ENCODE results near the gene SLC8A2. TPM values are rescaled to one million over a fixed set of nuclear protein-coding genes. Genes with fewer than 3 reads are reported as not detected.

Gene SLC8A2
- total and polyA plus RNA-seq, 2 of the 4 experiments (the other 2 are of a cell fraction): 0.05 TPM; not detected in 1

- Histone ChIP-seq H3K14ac (replicated peaks; ENCODE audit: low read depth, low read length) (peak overlapping the region; percentile 66; the same call in 1 of the 2 replicates), H2BK5ac (ENCODE audit: low read depth, low read length, poor library complexity, severe bottlenecking) (no peak overlapping the region), H3K56ac (ENCODE audit: extremely low read depth, insufficient read depth, low read length) (peak overlapping the region; percentile 51; the same call in 1 of the 2 replicates), H2AK9ac (replicated peaks; ENCODE audit: low read depth, low read length, poor library complexity) (peak overlapping the region; percentile 96), H3K36me3 (ENCODE audit: control insufficient read depth, insufficient read depth, low read length) (peaks cover 14% of the 10 kb centered on the region), H3K18ac (ENCODE audit: low read depth, low read length) (peak overlapping the region; percentile 46; the same call in 1 of the 2 replicates), H2AK5ac (ENCODE audit: low read depth, low read length) (peak overlapping the region; percentile 94), H3K27ac (ENCODE audit: insufficient read depth, low read length) (peak overlapping the region; percentile 46; the same call in 1 of the 2 replicates), H3K23ac (ENCODE audit: low read depth, low read length) (peak overlapping the region; percentile 93), H2BK120ac (ENCODE audit: low read depth, low read length) (no peak overlapping the region), H3K9ac (ENCODE audit: low read depth, low read length) (peak overlapping the region; percentile 93), H3K79me1 (ENCODE audit: low read depth in 1 of 2, low read length in 2 of 2) (peaks cover 8 to 28% of the 10 kb centered on the region in 2 experiments; a peak in 3 of 4 replicates), H4K5ac (ENCODE audit: low read depth, low read length) (no peak overlapping the region), H3K27me3 (ENCODE audit: control insufficient read depth, insufficient read depth, low read length) (peaks cover 41% of the 10 kb centered on the region), H3K4me3 (ENCODE audit: insufficient read depth, low read depth, low read length) (peak overlapping the region; percentile 91), H4K20me1 (ENCODE audit: insufficient read depth, low read length) (peaks cover 29% of the 10 kb centered on the region), H3K4ac (ENCODE audit: low read depth, low read length) (peak overlapping the region; percentile 56), H3K9me1 (ENCODE audit: insufficient read depth, low read length) (peaks cover 13% of the 10 kb centered on the region), H3K4me1 (ENCODE audit: control insufficient read depth, insufficient read depth, low read length) (peaks cover 9% of the 10 kb centered on the region), H4K91ac (ENCODE audit: insufficient read depth, low read depth, low read length) (peak overlapping the region; percentile 26; the same call in 1 of the 2 replicates), H2BK15ac (ENCODE audit: low read depth, low read length) (no peak overlapping the region), H4K8ac (ENCODE audit: low read depth in 2 of 2, low read length in 2 of 2) (0 out of 4 replicates have a peak overlapping the region, but pooled peaks of 1 of the 2 experiments have one; percentile 33), H3K4me2 (ENCODE audit: low read depth, low read length) (peak overlapping the region; percentile 90), H3K9me3 (ENCODE audit: control insufficient read depth, insufficient read depth, low read length) (no peaks in the 10 kb centered on the region), H2BK20ac (ENCODE audit: low read depth, low read length) (no peak overlapping the region), H2AFZ (replicated peaks; ENCODE audit: low read length, poor library complexity) (peak overlapping the region; percentile 87)
- no TSS peak for BruUV-seq (replicated peaks)
- ATAC-seq (ENCODE audit: low read depth) (no peak), DNase-seq (no peak)
- TF ChIP-seq MAZ (IDR thresholded peaks at IDR 0.05; ENCODE audit: borderline replicate concordance, low read depth, low read length) (no peak), SMC3 (IDR thresholded peaks at IDR 0.05; ENCODE audit: low read depth, low read length) (no peak), RCOR1 (IDR thresholded peaks at IDR 0.05; ENCODE audit: insufficient replicate concordance, low read length) (no peak), ELK1 (IDR thresholded peaks at IDR 0.05; ENCODE audit: borderline replicate concordance, low read depth, low read length) (no peak), FOS (IDR thresholded peaks at IDR 0.05; ENCODE audit: low read depth, low read length) (no peak), MAFK (IDR thresholded peaks at IDR 0.05; ENCODE audit: low read depth, low read length) (no peak), USF2 (IDR thresholded peaks at IDR 0.05; ENCODE audit: low read depth, low read length) (no peak), MXI1 (IDR thresholded peaks at IDR 0.05; ENCODE audit: borderline replicate concordance, low read depth, low read length) (no peak), RFX5 (IDR thresholded peaks at IDR 0.05; ENCODE audit: low read depth, low read length) (no peak), CHD1 (IDR thresholded peaks at IDR 0.05; ENCODE audit: low read depth, low read length) (no peak), BHLHE40 (IDR thresholded peaks at IDR 0.05; ENCODE audit: low read depth, low read length) (no peak), POLR2A (IDR thresholded peaks at IDR 0.05; ENCODE audit: low read depth, low read length) (no peak), NFE2L2 (IDR thresholded peaks at IDR 0.05; ENCODE audit: low read depth, low read length) (no peak)
- TF ChIP-seq, protein P1, sequence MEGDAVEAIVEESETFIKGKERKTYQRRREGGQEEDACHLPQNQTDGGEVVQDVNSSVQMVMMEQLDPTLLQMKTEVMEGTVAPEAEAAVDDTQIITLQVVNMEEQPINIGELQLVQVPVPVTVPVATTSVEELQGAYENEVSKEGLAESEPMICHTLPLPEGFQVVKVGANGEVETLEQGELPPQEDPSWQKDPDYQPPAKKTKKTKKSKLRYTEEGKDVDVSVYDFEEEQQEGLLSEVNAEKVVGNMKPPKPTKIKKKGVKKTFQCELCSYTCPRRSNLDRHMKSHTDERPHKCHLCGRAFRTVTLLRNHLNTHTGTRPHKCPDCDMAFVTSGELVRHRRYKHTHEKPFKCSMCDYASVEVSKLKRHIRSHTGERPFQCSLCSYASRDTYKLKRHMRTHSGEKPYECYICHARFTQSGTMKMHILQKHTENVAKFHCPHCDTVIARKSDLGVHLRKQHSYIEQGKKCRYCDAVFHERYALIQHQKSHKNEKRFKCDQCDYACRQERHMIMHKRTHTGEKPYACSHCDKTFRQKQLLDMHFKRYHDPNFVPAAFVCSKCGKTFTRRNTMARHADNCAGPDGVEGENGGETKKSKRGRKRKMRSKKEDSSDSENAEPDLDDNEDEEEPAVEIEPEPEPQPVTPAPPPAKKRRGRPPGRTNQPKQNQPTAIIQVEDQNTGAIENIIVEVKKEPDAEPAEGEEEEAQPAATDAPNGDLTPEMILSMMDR (conservative IDR thresholded peaks at IDR 0.05; ENCODE audit: low read depth, low read length): no peak
- CTCF ChIA-PET: interaction anchor here (0.7 to 1.0 kb wide), 2 partner anchors 27 to 414 kb away, joined by 3 to 4 read pairs; no protein-coding TSS in a partner anchor
- 0% methylated on average over 2 of the region's 9 CpGs; no CpG with 5 or more reads in 1 of the 2 experiments for WGBS, 2 experiments (ENCODE audit: extremely low coverage in 2 of 2, insufficient read length in 1 of 2)
- dilution Hi-C loops (cut with HindIII; ENCODE audit: low sequenced_read_pairs, unreplicated experiment) (no loop called here), intact Hi-C loops (cut with micrococcal nuclease) (no loop called here), in situ Hi-C loops (cut with MboI; ENCODE audit: low sequenced_read_pairs) (no loop called here)
- POLR2A ChIA-PET (ENCODE audit: unreplicated experiment): no interaction called here
Observed at GRCh38 chr19:47418692-47419029, 53.0 kb downstream of the SLC8A2 start.

Measured in IMR-90 (cell line).